GM19397 (cell line): ENCODE data around the gene USP5.
A peak's percentile ranks its signal among the peaks of the same experiment; 100 is the strongest.

Experiments used
- ATAC-seq: cut with Tn5 transposase; IDR thresholded peaks from one replicate; pipeline ENCODE4 v1.9.1; 2021; ENCODE audit warnings: mild to moderate bottlenecking, moderate library complexity; ENCODE audit not compliant: unreplicated experiment

USP5 gene

DNA sequence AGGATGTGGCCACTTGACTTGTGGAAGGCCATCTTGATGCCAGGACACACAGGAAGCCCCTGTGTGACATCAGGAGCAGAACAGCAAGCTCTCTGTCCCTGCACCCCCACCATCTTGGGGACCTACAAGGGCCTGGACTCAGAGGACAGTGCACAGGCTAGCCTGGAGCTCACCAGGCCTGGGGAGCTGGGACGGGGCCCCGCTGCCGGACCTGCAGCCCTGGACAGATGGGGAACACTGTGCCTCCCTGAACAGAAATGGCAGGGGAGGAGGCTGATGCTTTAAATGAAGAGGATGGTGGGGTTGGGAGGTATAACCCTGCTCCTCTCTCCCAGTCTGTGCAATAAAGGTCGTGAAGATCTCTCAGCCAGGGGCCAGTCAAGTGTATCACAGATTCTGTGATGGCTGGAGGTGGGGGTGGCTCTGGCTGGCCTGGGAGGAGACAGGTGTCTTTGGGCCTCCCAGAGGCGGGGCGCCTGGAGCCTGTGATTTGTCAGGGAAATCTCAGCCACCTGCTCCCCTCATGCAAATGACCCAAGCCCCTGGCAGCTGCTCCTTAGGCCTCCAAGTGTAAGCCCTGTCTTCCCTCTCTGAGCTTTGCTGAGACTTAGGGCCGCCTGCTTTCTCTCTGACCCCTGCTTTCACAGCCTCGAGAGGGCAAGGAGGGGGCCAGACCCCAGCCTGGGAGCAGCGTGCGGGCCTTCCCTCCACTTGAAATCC lies 12.3 kb upstream of the USP5 start:
- peak; percentile 79 for ATAC-seq

DNA sequence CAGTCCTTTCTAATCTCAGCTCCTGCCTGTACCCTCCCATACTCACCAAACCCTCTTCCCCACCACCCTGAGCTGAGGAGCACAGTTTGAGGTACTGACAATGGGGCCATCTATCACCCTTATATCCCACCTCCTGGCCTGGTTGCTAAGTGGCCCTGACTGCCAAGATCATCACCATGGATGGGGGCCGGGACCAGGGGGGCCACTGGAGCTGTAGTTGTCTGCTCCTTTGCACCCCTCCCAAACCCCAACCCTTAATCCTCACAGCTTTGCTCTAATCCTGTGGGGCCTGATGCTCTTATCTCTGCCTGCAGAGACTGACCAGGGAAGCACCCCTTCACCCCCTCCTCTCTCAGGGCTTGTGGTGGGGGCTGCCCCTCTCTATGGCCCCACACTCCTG lies 11.6 kb upstream of the USP5 start:
- ATAC-seq = no peak

DNA sequence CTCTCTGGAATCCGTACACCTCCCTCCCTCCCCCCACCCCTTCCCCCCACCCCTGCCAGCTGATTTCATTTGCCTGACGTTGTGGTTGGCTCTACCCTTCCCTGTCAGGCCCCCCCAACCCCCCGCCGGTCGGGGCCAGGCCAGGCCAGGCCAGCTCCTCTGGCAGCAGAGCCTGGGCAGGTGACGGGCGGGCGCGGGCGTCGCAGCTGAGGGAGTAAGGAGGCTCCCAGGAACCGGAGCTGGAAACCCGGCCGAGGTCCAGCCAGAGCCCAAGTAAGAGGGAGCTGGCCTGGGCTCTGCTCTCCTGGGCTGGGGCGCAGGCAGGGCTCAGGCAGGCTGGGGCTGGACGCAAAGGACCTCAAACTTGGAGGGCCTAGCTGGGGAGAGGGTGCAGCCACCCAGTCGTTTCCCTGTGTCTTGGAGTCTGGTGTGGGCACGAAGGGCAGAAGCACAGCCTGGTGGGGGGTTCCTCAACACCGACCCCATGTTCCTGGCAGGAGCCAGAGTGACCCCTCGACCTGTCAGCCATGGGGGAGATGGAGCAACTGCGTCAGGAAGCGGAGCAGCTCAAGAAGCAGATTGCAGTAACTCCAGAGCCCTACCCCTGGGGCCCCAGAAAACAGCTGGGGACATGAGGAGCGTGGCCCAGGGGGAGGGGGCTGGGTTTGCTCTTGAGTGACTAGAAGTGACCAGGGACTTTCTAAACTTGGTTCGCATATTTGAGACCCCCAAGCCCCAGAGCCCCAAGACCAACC lies 11.0 kb upstream of the USP5 start, which contains the start of gene GNB3:
Gene GNB3 (plus strand): TSS at position 165 of the 755 bp plus-strand sequence. CDS start 363 bp downstream, at position 528.
- no peak for ATAC-seq

DNA sequence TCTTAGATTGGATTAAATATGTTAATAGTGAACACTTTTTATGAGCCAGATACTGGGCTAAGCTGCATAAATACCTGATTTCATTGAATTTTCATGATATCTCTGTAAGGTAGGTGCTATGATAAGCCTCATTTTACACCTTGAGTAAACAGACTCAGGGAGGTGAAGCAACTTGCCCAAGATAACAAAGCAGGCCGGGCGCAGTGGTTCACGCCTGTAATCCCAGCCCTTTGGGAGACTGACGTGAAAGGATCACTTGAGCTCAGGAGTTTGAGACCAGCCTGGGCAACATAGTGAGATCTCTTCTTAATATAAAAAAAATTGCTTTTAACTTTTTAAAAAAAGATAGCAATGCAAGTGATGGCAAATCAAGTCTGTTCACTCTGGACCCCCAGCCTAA lies 9.9 kb upstream of the USP5 start:
- no peak for ATAC-seq

DNA sequence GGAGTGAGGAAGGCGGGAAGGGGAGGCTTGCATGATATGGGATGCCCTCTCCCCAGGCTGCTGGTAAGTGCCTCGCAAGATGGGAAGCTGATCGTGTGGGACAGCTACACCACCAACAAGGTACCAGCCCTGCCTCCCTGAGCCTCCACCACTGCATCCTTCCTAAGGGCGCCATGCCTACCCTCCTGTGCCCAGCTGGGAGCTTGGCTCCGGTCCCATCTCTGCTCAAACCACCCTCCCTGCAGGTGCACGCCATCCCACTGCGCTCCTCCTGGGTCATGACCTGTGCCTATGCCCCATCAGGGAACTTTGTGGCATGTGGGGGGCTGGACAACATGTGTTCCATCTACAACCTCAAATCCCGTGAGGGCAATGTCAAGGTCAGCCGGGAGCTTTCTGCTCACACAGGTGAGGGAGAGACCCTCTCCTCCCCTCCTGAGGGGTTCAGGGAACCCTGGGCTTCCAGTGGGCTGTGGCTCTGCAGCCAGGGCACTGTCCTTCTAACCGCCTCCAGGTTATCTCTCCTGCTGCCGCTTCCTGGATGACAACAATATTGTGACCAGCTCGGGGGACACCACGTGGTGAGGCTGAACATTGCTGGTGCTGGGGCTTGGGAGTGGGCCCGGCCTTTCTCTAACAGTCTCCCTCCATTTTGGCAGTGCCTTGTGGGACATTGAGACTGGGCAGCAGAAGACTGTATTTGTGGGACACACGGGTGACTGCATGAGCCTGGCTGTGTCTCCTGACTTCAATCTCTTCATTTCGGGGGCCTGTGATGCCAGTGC lies 8.6 kb upstream of the USP5 start:
- no peak for ATAC-seq

DNA sequence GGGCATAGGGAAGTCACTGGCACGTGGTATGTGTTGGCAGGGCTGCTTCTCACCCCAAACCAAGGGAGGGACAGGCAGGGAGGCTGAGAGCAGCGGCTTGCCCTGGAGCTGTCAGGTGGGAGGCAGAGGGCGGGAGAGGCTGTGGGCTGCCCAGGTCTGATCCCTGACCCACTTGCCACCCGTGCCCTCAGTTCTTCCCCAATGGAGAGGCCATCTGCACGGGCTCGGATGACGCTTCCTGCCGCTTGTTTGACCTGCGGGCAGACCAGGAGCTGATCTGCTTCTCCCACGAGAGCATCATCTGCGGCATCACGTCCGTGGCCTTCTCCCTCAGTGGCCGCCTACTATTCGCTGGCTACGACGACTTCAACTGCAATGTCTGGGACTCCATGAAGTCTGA lies 6.6 kb upstream of the USP5 start:
- no peak for ATAC-seq

DNA sequence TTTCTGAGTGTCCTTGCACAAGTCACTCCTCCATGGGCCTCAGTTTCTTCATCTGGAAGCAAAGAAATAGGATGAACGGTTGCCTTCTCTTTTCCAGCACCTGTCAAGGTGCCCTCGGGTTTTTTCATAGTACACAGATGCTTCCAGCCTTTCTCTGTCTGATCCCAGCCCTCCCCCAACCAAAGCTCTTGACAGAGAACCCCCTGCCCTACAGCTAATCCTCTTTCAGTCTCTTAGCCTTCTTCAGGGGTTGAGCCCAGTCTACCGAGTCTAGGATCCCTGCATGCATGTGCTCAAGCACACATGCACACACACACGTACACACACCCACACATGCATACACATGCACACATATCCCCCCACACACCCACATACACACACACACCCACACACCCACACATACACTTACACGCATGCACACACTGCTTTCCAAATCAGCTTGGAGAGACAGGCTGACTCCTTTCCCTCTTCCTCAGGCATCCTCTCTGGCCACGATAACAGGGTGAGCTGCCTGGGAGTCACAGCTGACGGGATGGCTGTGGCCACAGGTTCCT lies 5.6 kb upstream of the USP5 start:
- no peak for ATAC-seq

DNA sequence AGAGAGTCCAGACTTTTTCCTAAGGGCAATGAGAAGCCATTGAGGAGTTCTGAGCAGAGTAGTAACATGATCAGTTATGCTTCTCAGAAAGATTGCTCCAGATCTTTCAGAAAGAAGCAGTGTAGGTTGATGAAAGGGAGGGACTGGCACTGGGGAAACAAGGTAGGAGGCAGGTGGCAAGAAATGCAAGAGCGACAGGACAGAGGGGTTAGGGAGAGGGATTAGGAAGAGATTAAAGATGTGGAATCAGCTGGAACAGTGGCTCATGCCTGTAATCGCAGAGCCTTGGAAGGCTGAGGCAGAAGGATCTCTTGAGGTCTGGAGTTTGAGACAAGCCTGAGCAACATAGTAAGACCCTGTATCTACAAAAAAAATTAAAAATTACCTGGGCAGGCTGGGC lies 4.3 kb upstream of the USP5 start:
- ATAC-seq = no peak

DNA sequence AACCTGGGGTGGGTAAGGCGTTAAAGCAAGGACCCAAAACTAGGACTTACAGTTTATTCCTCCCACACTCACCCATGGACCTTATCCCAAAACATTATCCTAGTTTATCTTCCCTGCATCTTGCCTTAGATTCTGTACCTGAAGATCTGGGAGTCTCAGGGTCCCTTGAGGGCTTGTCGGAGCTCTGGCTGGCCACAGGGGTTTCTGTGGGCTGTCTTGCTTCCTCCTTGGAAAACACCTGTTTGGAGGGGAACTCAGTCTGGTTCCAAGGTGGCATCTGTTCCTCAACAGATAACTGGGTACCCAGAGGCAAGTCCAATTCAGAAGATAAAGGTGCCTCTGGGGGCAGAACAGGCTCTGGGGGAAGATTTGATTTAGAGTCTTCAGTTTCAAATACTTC lies 2.5 kb upstream of the USP5 start:
- no peak for ATAC-seq

DNA sequence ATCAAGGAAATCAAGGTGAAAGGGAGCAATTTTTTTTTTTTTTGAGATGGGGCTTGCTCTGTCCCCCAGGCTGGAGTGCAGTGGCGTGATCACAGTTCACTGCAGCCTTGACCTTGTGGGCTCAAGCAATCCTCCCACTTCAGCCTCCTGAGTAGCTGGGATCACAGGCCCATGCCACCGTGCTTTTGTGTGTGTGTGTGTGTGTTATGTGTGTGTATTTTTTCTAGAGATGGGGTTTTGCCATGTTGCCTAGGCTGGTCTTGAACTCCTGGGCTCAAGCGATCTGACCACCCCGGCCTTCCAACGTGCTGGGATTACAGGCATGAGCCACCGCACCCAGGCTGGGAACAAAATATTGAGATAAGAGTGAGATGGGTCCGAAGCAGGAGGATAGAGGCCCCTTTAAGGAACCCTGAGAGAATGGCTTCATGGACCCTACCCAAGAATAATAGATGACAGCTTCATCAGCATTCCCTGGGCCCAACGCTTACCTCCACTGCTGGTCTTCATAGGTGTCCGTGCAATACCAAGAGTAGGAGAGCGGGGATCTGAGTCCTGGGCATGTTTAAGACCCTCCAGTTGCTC lies 1.9 kb upstream of the USP5 start:
- ATAC-seq = no peak

DNA sequence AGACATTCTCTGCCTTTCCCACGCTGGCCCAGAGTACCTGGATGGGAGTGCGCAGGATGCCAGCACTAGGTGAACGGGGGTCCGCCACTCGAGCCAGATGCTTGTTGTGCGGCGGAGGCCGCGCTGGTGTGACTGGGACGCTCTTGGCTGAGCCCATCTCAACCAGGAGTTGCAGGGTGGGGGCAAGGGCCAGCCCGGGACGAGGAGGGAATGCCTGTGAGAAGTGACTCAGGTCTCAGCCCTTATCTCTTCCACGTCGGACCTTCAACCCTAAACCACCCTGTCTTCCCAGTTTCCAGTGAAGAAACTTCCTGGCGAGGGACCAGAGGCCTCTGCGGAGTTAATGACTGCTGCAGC lies 1.2 kb upstream of the USP5 start:
- no peak for ATAC-seq

DNA sequence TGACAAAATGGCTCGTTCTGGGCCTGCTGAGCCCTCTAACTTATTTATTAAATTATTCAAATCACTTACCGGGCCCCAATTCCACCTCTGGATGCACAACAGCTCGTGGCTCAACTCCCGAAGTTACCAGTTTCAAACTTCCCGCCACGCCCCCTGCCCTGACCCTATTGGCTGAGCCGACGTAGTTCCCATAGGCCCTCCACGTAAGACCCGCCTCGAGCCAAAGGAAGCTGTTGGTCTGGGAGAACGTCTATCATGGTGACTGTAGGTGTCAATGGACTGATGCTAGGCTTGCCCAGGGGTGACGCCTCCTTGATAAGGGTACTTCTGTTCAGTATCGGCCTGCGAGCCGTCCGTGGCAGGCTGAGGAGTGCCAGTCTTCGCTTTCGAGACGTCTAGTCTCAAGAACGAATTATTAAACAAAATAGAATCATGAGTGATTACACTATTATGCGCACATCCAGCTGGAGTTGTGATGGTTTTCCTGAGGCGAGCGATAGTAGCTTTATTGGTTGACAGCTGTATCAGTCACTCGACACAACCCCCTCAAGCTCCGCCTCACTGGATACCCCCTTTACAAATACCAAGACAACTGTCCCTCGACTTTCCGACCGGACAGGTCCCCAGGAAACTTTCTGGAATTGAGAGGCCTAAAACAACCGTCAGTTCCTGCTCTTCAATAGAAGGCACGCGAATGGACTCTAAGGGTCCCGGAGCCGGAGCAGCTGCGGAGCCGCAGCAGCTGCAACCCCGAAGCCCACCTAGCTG lies 613 bp upstream of the USP5 start, which contains the start of gene CDCA3:
Gene CDCA3 (minus strand): TSS at position 134 of the 768 bp plus-strand sequence. CDS start 334 bp downstream, outside the sequence.
- peak; percentile 37 for ATAC-seq

DNA sequence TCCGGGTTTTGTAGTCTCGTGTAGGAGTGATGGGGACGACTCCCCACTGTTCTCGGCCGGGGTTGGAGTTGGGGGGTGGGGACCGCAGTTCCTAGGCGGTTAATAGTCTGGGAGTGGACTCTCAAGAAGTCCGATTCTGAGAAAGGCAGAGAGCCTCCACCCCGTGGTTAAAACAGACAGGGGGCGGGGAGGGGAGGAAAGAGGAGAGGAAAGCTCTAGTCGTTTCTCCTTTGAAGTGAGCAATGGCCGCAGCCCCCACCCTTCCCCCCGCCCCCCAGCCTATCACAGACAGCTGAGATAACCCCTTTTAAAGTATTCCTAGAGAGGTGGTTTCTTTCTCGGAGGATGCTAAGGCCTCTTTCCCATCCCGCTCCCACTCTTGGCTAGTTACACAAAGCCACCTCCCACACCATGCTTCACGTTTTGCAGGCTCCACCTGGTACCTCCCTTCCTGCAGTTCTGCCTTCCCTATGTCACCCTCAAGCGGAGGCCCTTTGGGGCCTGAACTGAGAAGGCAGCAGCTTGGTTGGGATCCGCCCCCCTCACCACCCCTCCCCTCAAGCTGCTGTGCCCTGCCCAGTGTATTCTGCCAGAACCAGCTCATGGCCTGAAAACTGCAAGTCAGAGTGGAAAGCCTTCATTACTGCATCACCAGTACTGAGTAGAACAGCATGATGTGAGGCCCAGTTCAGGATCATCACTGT lies 853 bp downstream of the USP5 start:
- no peak for ATAC-seq

DNA sequence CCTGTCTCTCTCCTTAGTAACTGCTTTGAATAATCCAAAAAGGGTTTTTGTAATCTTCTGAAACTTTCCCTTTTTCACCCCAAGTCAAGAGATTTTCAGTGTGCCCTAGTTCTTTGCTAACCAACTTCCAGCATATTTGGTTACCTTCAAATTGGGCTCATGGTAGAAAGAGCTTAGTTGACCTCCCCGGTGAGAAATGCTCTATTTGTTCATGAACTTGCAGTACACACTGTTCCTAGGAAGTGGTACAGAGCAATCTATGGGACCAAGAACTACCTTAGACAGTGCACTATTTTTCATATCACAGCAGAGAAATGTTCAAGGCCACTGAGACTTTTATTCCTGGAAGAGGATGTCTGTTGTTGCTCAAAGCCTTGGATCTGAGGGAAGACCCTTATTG lies 1.7 kb downstream of the USP5 start:
- no peak for ATAC-seq

DNA sequence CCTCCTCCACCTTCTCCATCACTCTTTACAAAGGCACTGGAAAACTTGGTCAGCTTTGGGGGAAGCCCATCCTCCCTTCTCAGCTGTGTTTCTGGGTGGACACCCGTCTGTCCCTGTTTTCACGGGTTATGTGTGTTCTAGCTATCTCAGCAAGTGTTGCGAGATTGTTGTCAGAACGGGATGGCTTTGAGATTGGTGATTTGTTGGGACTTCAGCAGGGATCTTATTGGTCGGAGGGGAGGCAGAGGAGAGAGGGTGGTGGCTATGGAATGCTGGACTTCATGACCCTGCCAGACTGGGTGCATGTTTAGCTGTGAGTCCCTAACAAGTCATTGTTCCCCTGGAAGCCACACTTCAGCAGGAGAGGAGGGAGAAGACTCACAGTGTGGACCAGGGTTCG lies 2.1 kb downstream of the USP5 start:
- no peak for ATAC-seq

DNA sequence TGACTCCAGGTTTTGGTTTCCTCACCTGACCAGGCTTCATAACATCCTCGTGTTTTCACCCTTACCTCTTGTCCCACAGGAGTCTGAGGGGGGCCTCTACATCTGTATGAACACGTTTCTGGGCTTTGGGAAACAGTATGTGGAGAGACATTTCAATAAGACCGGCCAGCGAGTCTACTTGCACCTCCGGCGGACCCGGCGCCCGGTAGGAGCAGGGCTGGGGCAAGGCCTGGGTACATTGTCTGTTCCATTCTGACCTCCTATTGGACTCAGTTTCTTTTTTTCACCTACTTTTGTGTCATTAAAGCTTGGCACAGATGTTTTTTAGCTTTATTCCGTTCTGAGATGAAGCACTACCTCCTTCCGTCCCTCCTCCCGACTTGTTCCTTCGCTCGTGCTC lies 3.4 kb downstream of the USP5 start:
- no peak for ATAC-seq

DNA sequence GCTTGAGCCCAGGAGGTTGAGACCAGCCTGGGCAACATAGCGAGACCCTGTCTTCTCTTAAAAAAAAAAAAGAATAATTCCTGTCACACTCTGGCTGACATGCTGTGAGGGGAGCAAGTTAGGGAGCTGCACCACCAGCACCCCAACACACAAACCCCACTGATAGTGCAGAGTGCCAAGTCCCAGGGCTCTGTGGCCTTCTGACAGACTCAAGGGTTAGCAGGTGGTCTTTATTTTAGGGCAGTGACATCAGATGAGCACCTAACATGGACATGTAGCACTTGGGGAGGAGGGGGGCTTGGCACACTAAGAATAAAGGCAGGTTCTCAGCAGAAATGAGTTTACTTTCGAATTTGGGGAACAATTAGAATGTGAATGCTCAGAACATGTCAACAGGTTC lies 6.8 kb downstream of the USP5 start:
- no peak for ATAC-seq

DNA sequence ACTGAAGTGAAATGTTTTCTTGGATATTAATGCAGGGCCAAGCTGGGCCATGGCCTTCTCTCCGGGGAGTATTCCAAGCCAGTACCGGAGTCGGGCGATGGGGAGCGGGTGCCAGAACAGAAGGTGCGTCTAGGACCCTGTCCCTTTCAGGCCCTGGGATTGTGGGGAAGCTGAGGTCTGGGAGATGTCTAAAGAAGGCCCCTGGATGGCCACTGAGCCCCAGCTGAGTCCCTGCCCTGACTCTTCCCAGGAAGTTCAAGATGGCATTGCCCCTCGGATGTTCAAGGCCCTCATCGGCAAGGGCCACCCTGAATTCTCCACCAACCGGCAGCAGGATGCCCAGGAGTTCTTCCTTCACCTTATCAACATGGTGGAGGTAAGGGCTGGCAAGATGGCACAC lies 8.2 kb downstream of the USP5 start:
- no peak for ATAC-seq

DNA sequence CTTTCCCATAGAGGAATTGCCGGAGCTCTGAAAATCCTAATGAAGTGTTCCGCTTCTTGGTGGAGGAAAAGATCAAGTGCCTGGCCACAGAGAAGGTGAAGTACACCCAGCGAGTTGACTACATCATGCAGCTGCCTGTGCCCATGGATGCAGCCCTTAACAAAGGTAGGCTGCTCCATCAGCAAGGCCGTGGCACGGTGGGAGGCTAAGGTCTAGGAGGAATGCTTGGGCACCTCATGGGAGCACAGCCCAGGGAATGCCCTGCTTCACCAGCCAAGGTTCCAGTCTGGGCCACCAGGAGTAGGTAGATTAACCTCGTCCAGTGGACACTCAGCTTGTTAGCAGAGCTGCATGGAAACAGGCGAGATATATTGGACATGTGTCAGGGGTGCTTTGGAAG lies 9.0 kb downstream of the USP5 start:
- no peak for ATAC-seq

DNA sequence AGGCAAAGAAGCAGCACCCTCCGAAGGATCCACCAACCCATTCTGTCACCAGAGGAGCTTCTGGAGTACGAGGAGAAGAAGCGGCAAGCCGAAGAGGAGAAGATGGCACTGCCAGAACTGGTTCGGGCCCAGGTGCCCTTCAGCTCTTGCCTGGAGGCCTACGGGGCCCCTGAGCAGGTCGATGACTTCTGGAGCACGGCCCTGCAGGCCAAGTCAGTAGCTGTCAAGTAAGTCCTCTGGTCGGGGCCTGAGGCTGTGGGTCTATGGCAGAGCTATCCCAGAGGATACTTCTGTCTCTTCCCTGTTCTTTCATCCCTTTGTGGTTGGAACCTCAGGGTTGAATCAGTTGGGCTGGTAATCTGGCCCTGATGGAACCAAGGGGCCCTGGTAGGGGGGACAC lies 9.4 kb downstream of the USP5 start:
- no peak for ATAC-seq
